IMR-90 (cell line): ENCODE measurements around the gene ROCK2. TPM values are rescaled to one million over a fixed set of nuclear protein-coding genes. Genes with fewer than 3 reads are reported as not detected.
A peak's percentile ranks its signal among the peaks of the same experiment; 100 is the strongest.

Experiments
- ATAC-seq: fragments of 200-7000 bp; cut with Tn5 transposase; 2 replicates; pipeline ENCODE4 v1.9.1; 2020; ENCODE audit warnings: low read depth, mild to moderate bottlenecking, moderate library complexity
- BruUV-seq: library from RNA; stranded (reverse); fragments of 400-500 nt; replicated peaks from 2 replicates; lab custom pipeline; 2021; lab: Mats Ljungman, UMichigan
- CTCF ChIA-PET: fragments of 300-600 bp; formaldehyde crosslinking; extraction: SDS; loops from one replicate; lab custom pipeline; 2021; ENCODE audit warnings: antibody characterized with exemption; lab: Yijun Ruan, JAX
- POLR2A ChIA-PET: fragments of 300-600 bp; sonication (Branson Sonifier 250); formaldehyde crosslinking; loops from one replicate; lab custom pipeline; 2022; ENCODE audit warnings: antibody characterized with exemption; ENCODE audit not compliant: unreplicated experiment; lab: Charles Lee
- DNase-seq: peaks from one replicate; pipeline ENCODE4 v3.0.0; 2013
- H2AFZ ChIP-seq: replicated peaks from 2 replicates; pipeline ENCODE3; 2013; ENCODE audit warnings: low read length, mild to moderate bottlenecking; ENCODE audit not compliant: poor library complexity
- H2AK5ac ChIP-seq: 2 replicates; pipeline ENCODE4 v1.6.1; 2013; ENCODE audit warnings: low read depth, low read length, inconsistent platforms
- H2AK9ac ChIP-seq: replicated peaks from 2 replicates; pipeline ENCODE3; 2013; ENCODE audit warnings: mild to moderate bottlenecking, low read depth, low read length, moderate library complexity; ENCODE audit not compliant: poor library complexity
- H2BK120ac ChIP-seq: 2 replicates; pipeline ENCODE4 v1.6.1; 2013; ENCODE audit warnings: low read depth, low read length, inconsistent platforms
- H2BK15ac ChIP-seq: 3 replicates; pipeline ENCODE4 v1.6.1; 2013; ENCODE audit warnings: low read depth, low read length, inconsistent platforms
- H2BK20ac ChIP-seq: 2 replicates; pipeline ENCODE4 v1.6.1; 2013; ENCODE audit warnings: low read depth, mild to moderate bottlenecking, inconsistent platforms, low read length, moderate library complexity
- H2BK5ac ChIP-seq: 2 replicates; pipeline ENCODE4 v1.6.1; 2013; ENCODE audit warnings: mild to moderate bottlenecking, low read depth, low read length, inconsistent platforms; ENCODE audit not compliant: poor library complexity, severe bottlenecking
- H3K14ac ChIP-seq: replicated peaks from 2 replicates; pipeline ENCODE4 v1.6.1; 2013; ENCODE audit warnings: low read depth, low read length, inconsistent platforms
- H3K18ac ChIP-seq: 2 replicates; pipeline ENCODE4 v1.6.1; 2013; ENCODE audit warnings: low read depth, low read length, control low read depth
- H3K23ac ChIP-seq: 2 replicates; pipeline ENCODE4 v1.6.1; 2013; ENCODE audit warnings: low read depth, low read length, inconsistent platforms
- H3K27ac ChIP-seq: 2 replicates; pipeline ENCODE4 v1.5.1; 2013; ENCODE audit warnings: mild to moderate bottlenecking, control low read depth, low read length; ENCODE audit not compliant: insufficient read depth
- H3K27me3 ChIP-seq: 2 replicates; pipeline ENCODE4 v1.6.1; 2013; ENCODE audit warnings: low read length; ENCODE audit not compliant: control insufficient read depth, insufficient read depth
- H3K36me3 ChIP-seq: 2 replicates; pipeline ENCODE4 v1.6.1; 2013; ENCODE audit warnings: low read length, mixed read lengths; ENCODE audit not compliant: control insufficient read depth, insufficient read depth
- H3K4ac ChIP-seq: 2 replicates; pipeline ENCODE4 v1.6.1; 2013; ENCODE audit warnings: low read depth, low read length, inconsistent platforms
- H3K4me1 ChIP-seq: 2 replicates; pipeline ENCODE4 v1.6.1; 2013; ENCODE audit warnings: low read length, mixed read lengths; ENCODE audit not compliant: control insufficient read depth, insufficient read depth
- H3K4me2 ChIP-seq: 2 replicates; pipeline ENCODE4 v1.6.1; 2013; ENCODE audit warnings: low read depth, mild to moderate bottlenecking, control low read depth, low read length, moderate library complexity
- H3K4me3 ChIP-seq: 2 replicates; pipeline ENCODE4 v1.5.1; 2013; ENCODE audit warnings: low read depth, mild to moderate bottlenecking, control low read depth, low read length, moderate library complexity; ENCODE audit not compliant: insufficient read depth
- H3K56ac ChIP-seq: 2 replicates; pipeline ENCODE4 v1.6.1; 2013; ENCODE audit warnings: low read length, inconsistent platforms; ENCODE audit not compliant: insufficient read depth; ENCODE audit errors: extremely low read depth
- H3K79me1 ChIP-seq, 2 experiments: 2 replicates each; pipeline ENCODE4 v1.6.1; 2013; ENCODE audit warnings: low read length in 2 of 2, inconsistent platforms in 1 of 2, low read depth in 1 of 2
- H3K9ac ChIP-seq: 2 replicates; pipeline ENCODE4 v1.6.1; 2013; ENCODE audit warnings: low read depth, low read length, control low read depth
- H3K9me1 ChIP-seq: 2 replicates; pipeline ENCODE4 v1.6.1; 2013; ENCODE audit warnings: low read length, inconsistent platforms; ENCODE audit not compliant: insufficient read depth
- H3K9me3 ChIP-seq: 2 replicates; pipeline ENCODE4 v1.6.1; 2013; ENCODE audit warnings: low read length; ENCODE audit not compliant: control insufficient read depth, insufficient read depth
- H4K20me1 ChIP-seq: 2 replicates; pipeline ENCODE4 v1.6.1; 2013; ENCODE audit warnings: low read length, inconsistent platforms; ENCODE audit not compliant: insufficient read depth
- H4K5ac ChIP-seq: 2 replicates; pipeline ENCODE4 v1.6.1; 2013; ENCODE audit warnings: mild to moderate bottlenecking, low read depth, low read length, control low read depth
- H4K8ac ChIP-seq, 2 experiments: 2 replicates each; pipeline ENCODE4 v1.6.1; 2013; ENCODE audit warnings: low read depth in 2 of 2, low read length in 2 of 2, control low read depth in 1 of 2, inconsistent platforms in 1 of 2
- H4K91ac ChIP-seq: 2 replicates; pipeline ENCODE4 v1.6.1; 2013; ENCODE audit warnings: low read depth, low read length, inconsistent platforms; ENCODE audit not compliant: insufficient read depth
- CEBPB ChIP-seq: IDR thresholded peaks from 2 replicates; pipeline ENCODE4 v1.6.1; 2012; ENCODE audit warnings: low read depth, low read length, improper control_type of control experiment
- ELK1 ChIP-seq: fragments of 150-350 bp; IDR thresholded peaks from 2 replicates; pipeline ENCODE4 v1.6.1; 2016; ENCODE audit warnings: low read depth, mild to moderate bottlenecking, low read length, moderate library complexity, borderline replicate concordance
- MAFK ChIP-seq: IDR thresholded peaks from 2 replicates; pipeline ENCODE4 v1.6.1; 2012; ENCODE audit warnings: low read depth, low read length, improper control_type of control experiment
- MXI1 ChIP-seq: IDR thresholded peaks from 2 replicates; pipeline ENCODE4 v1.6.1; 2012; ENCODE audit warnings: low read depth, mild to moderate bottlenecking, low read length, moderate library complexity, borderline replicate concordance
- SMC3 ChIP-seq: fragments of 150-350 bp; IDR thresholded peaks from 2 replicates; pipeline ENCODE4 v1.6.1; 2016; ENCODE audit warnings: low read depth, mild to moderate bottlenecking, antibody characterized with exemption, low read length, moderate library complexity
- WGBS, 2 experiments: methylation state at CpG; one replicate each; pipeline versions ENCODE4 v1.1.5 to v1.1.7; 2013; ENCODE audit warnings: missing lambda C conversion rate in 2 of 2; ENCODE audit not compliant: insufficient read length in 1 of 2; ENCODE audit errors: extremely low coverage in 2 of 2; 5-methylcytosine and 5-hydroxymethylcytosine counted together
- dilution Hi-C: fragments of 300-500 bp; cut with HindIII; formaldehyde crosslinking; loops from one replicate; pipeline ENCODE4 v1.14.3; 2018; ENCODE audit warnings: low sequenced_read_pairs; ENCODE audit not compliant: unreplicated experiment
- in situ Hi-C: fragments of 300-500 bp; cut with MboI; formaldehyde crosslinking; loops from 3 replicates; pipeline ENCODE4 v1.14.3; 2019; ENCODE audit warnings: low sequenced_read_pairs, inconsistent platforms, mixed read lengths
- intact Hi-C: fragments of 100-400 bp; cut with micrococcal nuclease; formaldehyde crosslinking; loops from 2 replicates; pipeline ENCODE4 v1.10.0; 2022
- polyA plus RNA-seq, 3 experiments: library from polyadenylated mRNA; depleted of rRNA; stranded (reverse); fragments of >200 nt; gene quantifications; 2 replicates each; pipeline ENCODE4 v1.2.3, GENCODE V29; 2012; ENCODE audit warnings: low replicate concordance in 1 of 3
- total RNA-seq: library from RNA; depleted of rRNA; stranded (reverse); fragments of >200 nt; gene quantifications from 2 replicates; pipeline ENCODE4 v1.2.3, GENCODE V29; 2012
- TF ChIP-seq, protein P1 (sequence below): conservative IDR thresholded peaks from 2 replicates; pipeline ENCODE4 v1.5.1; 2012; ENCODE audit warnings: mild to moderate bottlenecking, low read depth, low read length, improper control_type of control experiment
- TF ChIP-seq, protein P2 (sequence below): fragments of 150-350 bp; IDR thresholded peaks from 2 replicates; pipeline ENCODE4 v1.6.1; 2017; ENCODE audit warnings: mild to moderate bottlenecking, antibody characterized with exemption, low read length, low read depth

The ROCK2 gene
- total and polyA plus RNA-seq, 2 of the 4 experiments (the other 2 are of a cell fraction) = 9.0 to 28.3 TPM

DNA sequence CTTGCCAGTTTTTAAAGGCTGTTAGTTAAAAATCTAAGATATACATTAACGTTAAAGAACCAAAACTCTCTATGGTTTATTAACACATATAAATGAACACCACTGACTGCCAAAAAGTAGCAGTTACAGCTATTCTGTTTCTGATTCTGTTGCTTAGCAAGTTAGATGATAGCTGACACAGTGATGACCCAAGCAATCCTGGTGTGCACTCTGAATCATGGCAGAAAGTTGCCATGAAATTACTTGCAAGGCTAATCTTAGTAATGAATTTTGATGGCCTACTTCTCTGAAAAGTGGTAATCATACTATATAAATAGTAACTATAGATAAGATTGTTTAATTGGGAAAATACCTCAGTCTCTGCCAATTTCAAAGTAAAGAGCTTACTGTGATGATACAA lies 57.7 kb downstream of the ROCK2 start:
- no peaks in the 10 kb centered on the region for H3K9me1 ChIP-seq
- H3K27me3 ChIP-seq = no peaks in the 10 kb centered on the region
- WGBS, 2 experiments = no CpG with 5 or more reads among the region's 1 CpG
- no peak overlapping the region for H3K14ac ChIP-seq
- dilution Hi-C loops = no loop called here
- no peak overlapping the region for H3K23ac ChIP-seq
- H3K4me2 ChIP-seq = no peak overlapping the region
- CTCF ChIA-PET = interaction anchor here (0.6 to 1.1 kb wide), 2 partner anchors 125 to 1507 kb away, joined by 3 to 4 read pairs; no protein-coding TSS in a partner anchor
- intact Hi-C loops = no loop called here
- no peak overlapping the region for H4K5ac ChIP-seq
- no peak overlapping the region for H3K4me3 ChIP-seq
- no peak overlapping the region for H2BK20ac ChIP-seq
- H3K4me1 ChIP-seq = no peaks in the 10 kb centered on the region
- no peak overlapping the region for H2BK15ac ChIP-seq
- no peak overlapping the region for H2BK120ac ChIP-seq
- no peak overlapping the region for H2AK5ac ChIP-seq
- no peak overlapping the region for H3K56ac ChIP-seq
- peaks cover 41% of the 10 kb centered on the region for H4K20me1 ChIP-seq
- no peak overlapping the region for H4K91ac ChIP-seq
- BruUV-seq = no TSS peak
- TF ChIP-seq MAFK = peak; percentile 44; the same call in 1 of the 2 replicates
- no peak for TF ChIP-seq ELK1
- no peak for TF ChIP-seq SMC3
- TF ChIP-seq, protein P1, sequence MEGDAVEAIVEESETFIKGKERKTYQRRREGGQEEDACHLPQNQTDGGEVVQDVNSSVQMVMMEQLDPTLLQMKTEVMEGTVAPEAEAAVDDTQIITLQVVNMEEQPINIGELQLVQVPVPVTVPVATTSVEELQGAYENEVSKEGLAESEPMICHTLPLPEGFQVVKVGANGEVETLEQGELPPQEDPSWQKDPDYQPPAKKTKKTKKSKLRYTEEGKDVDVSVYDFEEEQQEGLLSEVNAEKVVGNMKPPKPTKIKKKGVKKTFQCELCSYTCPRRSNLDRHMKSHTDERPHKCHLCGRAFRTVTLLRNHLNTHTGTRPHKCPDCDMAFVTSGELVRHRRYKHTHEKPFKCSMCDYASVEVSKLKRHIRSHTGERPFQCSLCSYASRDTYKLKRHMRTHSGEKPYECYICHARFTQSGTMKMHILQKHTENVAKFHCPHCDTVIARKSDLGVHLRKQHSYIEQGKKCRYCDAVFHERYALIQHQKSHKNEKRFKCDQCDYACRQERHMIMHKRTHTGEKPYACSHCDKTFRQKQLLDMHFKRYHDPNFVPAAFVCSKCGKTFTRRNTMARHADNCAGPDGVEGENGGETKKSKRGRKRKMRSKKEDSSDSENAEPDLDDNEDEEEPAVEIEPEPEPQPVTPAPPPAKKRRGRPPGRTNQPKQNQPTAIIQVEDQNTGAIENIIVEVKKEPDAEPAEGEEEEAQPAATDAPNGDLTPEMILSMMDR = no peak
- no peak for TF ChIP-seq MXI1
- peak; percentile 43; the same call in 1 of the 2 replicates for TF ChIP-seq CEBPB
- TF ChIP-seq, protein P2, sequence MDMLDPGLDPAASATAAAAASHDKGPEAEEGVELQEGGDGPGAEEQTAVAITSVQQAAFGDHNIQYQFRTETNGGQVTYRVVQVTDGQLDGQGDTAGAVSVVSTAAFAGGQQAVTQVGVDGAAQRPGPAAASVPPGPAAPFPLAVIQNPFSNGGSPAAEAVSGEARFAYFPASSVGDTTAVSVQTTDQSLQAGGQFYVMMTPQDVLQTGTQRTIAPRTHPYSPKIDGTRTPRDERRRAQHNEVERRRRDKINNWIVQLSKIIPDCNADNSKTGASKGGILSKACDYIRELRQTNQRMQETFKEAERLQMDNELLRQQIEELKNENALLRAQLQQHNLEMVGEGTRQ = no peak
- ATAC-seq (peak; percentile 44; the same call in 1 of the 2 replicates), DNase-seq (peak; percentile 72)
- peaks cover 10% of the 10 kb centered on the region for H3K36me3 ChIP-seq
- H3K4ac ChIP-seq = no peak overlapping the region
- no peak overlapping the region for H3K9ac ChIP-seq
- in situ Hi-C loops = no loop called here
- no peak overlapping the region for H4K8ac ChIP-seq
- peaks cover 17 to 53% of the 10 kb centered on the region in 2 experiments for H3K79me1 ChIP-seq
- H3K9me3 ChIP-seq = no peaks in the 10 kb centered on the region
- no peak overlapping the region for H2AFZ ChIP-seq
- no peak overlapping the region for H3K27ac ChIP-seq
- no peak overlapping the region for H2AK9ac ChIP-seq
- POLR2A ChIA-PET = no interaction called here
- H2BK5ac ChIP-seq = no peak overlapping the region
- no peak overlapping the region for H3K18ac ChIP-seq
